Neural cell (in vitro differentiated cells): Measurements from ENCODE around the gene TM9SF2.

ENCODE experiments used
- EP300 ChIP-seq: fragments of 450-650 bp; conservative IDR thresholded peaks from 2 replicates; pipeline ENCODE4 v1.6.1; 2014; ENCODE audit warnings: antibody characterized with exemption, mild to moderate bottlenecking, moderate library complexity; ENCODE audit not compliant: poor library complexity, severe bottlenecking
- RAD21 ChIP-seq: fragments of 450-650 bp; conservative IDR thresholded peaks from 2 replicates; pipeline ENCODE4 v1.6.1; 2014; ENCODE audit warnings: antibody characterized with exemption, mild to moderate bottlenecking, moderate library complexity
- SMC3 ChIP-seq: fragments of 450-650 bp; conservative IDR thresholded peaks from 2 replicates; pipeline ENCODE4 v1.6.1; 2014; ENCODE audit warnings: antibody characterized with exemption, mild to moderate bottlenecking, moderate library complexity; ENCODE audit not compliant: poor library complexity
- TAF1 ChIP-seq: IDR thresholded peaks from 2 replicates; pipeline ENCODE4 v1.6.1; 2012; ENCODE audit warnings: low read depth
- TF ChIP-seq, protein P1 (sequence below): fragments of 450-650 bp; IDR thresholded peaks from 2 replicates; pipeline ENCODE4 v1.5.1; 2014; ENCODE audit warnings: antibody characterized with exemption, mild to moderate bottlenecking, moderate library complexity; ENCODE audit not compliant: poor library complexity, severe bottlenecking

DNA sequence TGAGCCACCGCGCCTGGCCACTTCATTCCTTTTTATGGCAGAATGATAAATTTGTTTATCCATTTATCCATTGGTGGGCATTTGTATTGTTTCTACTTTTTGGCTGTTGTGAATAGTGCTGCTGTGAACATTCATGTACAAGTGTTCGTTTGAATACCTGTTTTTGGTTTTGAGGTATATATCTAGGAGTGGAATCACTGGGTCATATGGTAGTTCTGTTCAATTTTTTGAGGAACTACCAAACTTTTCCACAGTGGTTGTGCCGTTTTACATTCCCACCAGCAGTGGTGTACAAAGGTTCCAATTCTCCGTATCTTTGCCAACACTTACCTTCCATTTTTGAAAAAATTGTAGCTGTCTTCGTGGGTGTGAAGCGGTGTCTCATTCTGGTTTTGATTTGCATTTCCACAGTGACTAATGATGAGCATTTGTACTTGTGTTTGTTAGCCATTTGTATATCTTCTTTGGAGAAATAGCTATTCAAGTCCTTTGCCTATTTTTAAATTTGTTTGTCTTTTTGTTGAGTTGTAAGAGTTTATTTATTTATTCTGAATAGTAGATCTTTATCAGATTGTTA, 55.7 kb downstream of the TM9SF2 start:
- TF ChIP-seq TAF1: no peak
- TF ChIP-seq, protein P1, sequence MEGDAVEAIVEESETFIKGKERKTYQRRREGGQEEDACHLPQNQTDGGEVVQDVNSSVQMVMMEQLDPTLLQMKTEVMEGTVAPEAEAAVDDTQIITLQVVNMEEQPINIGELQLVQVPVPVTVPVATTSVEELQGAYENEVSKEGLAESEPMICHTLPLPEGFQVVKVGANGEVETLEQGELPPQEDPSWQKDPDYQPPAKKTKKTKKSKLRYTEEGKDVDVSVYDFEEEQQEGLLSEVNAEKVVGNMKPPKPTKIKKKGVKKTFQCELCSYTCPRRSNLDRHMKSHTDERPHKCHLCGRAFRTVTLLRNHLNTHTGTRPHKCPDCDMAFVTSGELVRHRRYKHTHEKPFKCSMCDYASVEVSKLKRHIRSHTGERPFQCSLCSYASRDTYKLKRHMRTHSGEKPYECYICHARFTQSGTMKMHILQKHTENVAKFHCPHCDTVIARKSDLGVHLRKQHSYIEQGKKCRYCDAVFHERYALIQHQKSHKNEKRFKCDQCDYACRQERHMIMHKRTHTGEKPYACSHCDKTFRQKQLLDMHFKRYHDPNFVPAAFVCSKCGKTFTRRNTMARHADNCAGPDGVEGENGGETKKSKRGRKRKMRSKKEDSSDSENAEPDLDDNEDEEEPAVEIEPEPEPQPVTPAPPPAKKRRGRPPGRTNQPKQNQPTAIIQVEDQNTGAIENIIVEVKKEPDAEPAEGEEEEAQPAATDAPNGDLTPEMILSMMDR: no peak
- no peak for TF ChIP-seq RAD21
- no peak for TF ChIP-seq SMC3
- no peak for TF ChIP-seq EP300
